GM12878 (cell line): ENCODE data around the gene TRAT1. TPM values are rescaled to one million over a fixed set of nuclear protein-coding genes. Genes with fewer than 3 reads are reported as not detected.
"Not testable (repeated sequence)": the region's sequence is repeated elsewhere in the genome, so short reads cannot be mapped to it uniquely, and the experiment has no call there.

Experiments
- ATAC-seq: fragments of 200-7000 bp; cut with Tn5 transposase; 3 replicates; pipeline ENCODE4 v1.9.1; 2020; ENCODE audit warnings: mild to moderate bottlenecking, moderate library complexity
- BruUV-seq: library from RNA; stranded (reverse); fragments of 400-500 nt; replicated peaks from 2 replicates; lab custom pipeline; 2021; lab: Mats Ljungman, UMichigan
- CTCF ChIA-PET: fragments of 300-600 bp; sonication (Branson Sonifier 250); formaldehyde crosslinking; extraction: SDS; loops from one replicate; lab custom pipeline; 2021; ENCODE audit warnings: inconsistent platforms; lab: Yijun Ruan, JAX
- POLR2A ChIA-PET: fragments of 350-600 bp; formaldehyde crosslinking; extraction: SDS; loops from one replicate; lab custom pipeline; 2021; ENCODE audit warnings: inconsistent platforms; lab: Charles Lee
- RAD21 ChIA-PET: fragments of 300-600 bp; sonication (Branson Sonifier 250); formaldehyde crosslinking; loops from one replicate; lab custom pipeline; 2023; ENCODE audit warnings: antibody characterized with exemption; ENCODE audit not compliant: unreplicated experiment; lab: Charles Lee
- SMC1A ChIA-PET: fragments of 300-600 bp; sonication (Branson Sonifier 250); formaldehyde crosslinking; loops from one replicate; lab custom pipeline; 2023; ENCODE audit not compliant: unreplicated experiment, uncharacterized antibody; lab: Charles Lee
- DNase-seq: peaks from one replicate; pipeline ENCODE4 v3.0.0-alpha.2; 2011; ENCODE audit warnings: low read depth, low spot score
- FAIRE-seq: peaks from 3 replicates; lab custom pipeline; 2011; peaks lifted over from hg19 to GRCh38; lab: Jason Lieb, UNC
- H2AFZ ChIP-seq: 2 replicates; pipeline ENCODE4 v1.6.0; 2011; ENCODE audit warnings: low read depth, low read length, control low read depth; ENCODE audit not compliant: control insufficient read depth
- H3K27ac ChIP-seq: 2 replicates; pipeline ENCODE4 v1.5.1; 2011; ENCODE audit warnings: control low read depth; ENCODE audit not compliant: control insufficient read depth, insufficient read depth
- H3K27me3 ChIP-seq, 2 experiments: replicated peaks in 1 of 2; 2 replicates each; pipeline versions ENCODE4 v1.6.0 to v1.6.1; 2011; ENCODE audit warnings: low read length in 1 of 2; ENCODE audit not compliant: control insufficient read depth in 2 of 2, insufficient read depth in 2 of 2
- H3K36me3 ChIP-seq, 2 experiments: 2 replicates each; pipeline ENCODE4 v1.5.1; 2011; ENCODE audit warnings: low read length in 1 of 2; ENCODE audit not compliant: control insufficient read depth in 2 of 2, insufficient read depth in 2 of 2
- H3K4me1 ChIP-seq: 2 replicates; pipeline ENCODE4 v1.6.1; 2011; ENCODE audit warnings: mild to moderate bottlenecking, low read length, moderate library complexity, mixed read lengths; ENCODE audit not compliant: control insufficient read depth, insufficient read depth
- H3K4me2 ChIP-seq: 2 replicates; pipeline ENCODE4 v1.6.0; 2011; ENCODE audit warnings: control low read depth; ENCODE audit not compliant: control insufficient read depth, insufficient read depth
- H3K4me3 ChIP-seq: fragments of 200-600 bp; sonication (generic); 2 replicates; pipeline ENCODE4 v1.5.1; 2016
- H3K79me2 ChIP-seq: 2 replicates; pipeline ENCODE4 v1.6.0; 2011; ENCODE audit warnings: low read length; ENCODE audit not compliant: control insufficient read depth, insufficient read depth
- H3K9ac ChIP-seq: 2 replicates; pipeline ENCODE4 v1.8.0; 2011; ENCODE audit warnings: low read length, control low read depth, mixed read lengths; ENCODE audit not compliant: control insufficient read depth, insufficient read depth
- H3K9me3 ChIP-seq: replicated peaks from 3 replicates; pipeline ENCODE4 v1.5.1; 2011; ENCODE audit warnings: mild to moderate bottlenecking, low read length; ENCODE audit not compliant: control insufficient read depth, insufficient read depth
- H4K20me1 ChIP-seq: 2 replicates; pipeline ENCODE4 v1.6.0; 2011; ENCODE audit not compliant: control insufficient read depth, insufficient read depth
- MYC ChIP-seq: IDR thresholded peaks from 2 replicates; pipeline ENCODE4 v1.6.1; 2011; ENCODE audit warnings: mild to moderate bottlenecking, low read length, moderate library complexity, inconsistent platforms; ENCODE audit not compliant: insufficient read depth, insufficient replicate concordance, insufficient read length, severe bottlenecking
- RAD51 ChIP-seq: fragments of 450-650 bp; IDR thresholded peaks from 2 replicates; pipeline ENCODE4 v1.6.1; 2016; ENCODE audit warnings: moderate library complexity, mild to moderate bottlenecking, inconsistent platforms
- RELA ChIP-seq: fragments of 450-650 bp; IDR thresholded peaks from 2 replicates; pipeline ENCODE4 v1.8.0; 2014; ENCODE audit warnings: borderline replicate concordance; ENCODE audit not compliant: partially characterized antibody
- SP1 ChIP-seq: IDR thresholded peaks from one replicate; pipeline ENCODE4 v1.6.1; 2011; ENCODE audit warnings: low read depth, low read length
- ZBTB11 ChIP-seq: fragments of 450-650 bp; formaldehyde crosslinking; IDR thresholded peaks from 2 replicates; pipeline ENCODE4 v1.5.0; 2022; ENCODE audit warnings: mild to moderate bottlenecking, missing genetic modification characterization
- WGBS: methylation state at CpG from one replicate; pipeline ENCODE4 v1.1.6; 2016; ENCODE audit warnings: low lambda C conversion rate; ENCODE audit not compliant: insufficient replicate concordance, insufficient coverage; ENCODE audit errors: missing lambda C conversion rate; 5-methylcytosine and 5-hydroxymethylcytosine counted together
- in situ Hi-C: fragments of 300-500 bp; cut with MboI; formaldehyde crosslinking; loops from 9 replicates; pipeline ENCODE4 v1.14.3; 2018; ENCODE audit warnings: mixed read lengths
- intact Hi-C: fragments of 100-400 bp; cut with micrococcal nuclease; formaldehyde crosslinking; loops from one replicate; pipeline ENCODE4 v1.14.2; 2022; ENCODE audit not compliant: unreplicated experiment
- polyA plus RNA-seq, 11 experiments: library from polyadenylated mRNA; depleted of rRNA in 4 of 11; unstranded in 6 of 11; stranded (reverse) in 5 of 11; fragments of >200 nt; fragmentation: Nextera tagmentation in 4 of 11; fragmentation: Illumina TruSeq in 1 of 11; extraction: Ambion mirVana in 4 of 11; extraction: Trizol in 1 of 11; gene quantifications; 1 replicate in 1 of 11; 2 replicates in 10 of 11; pipeline versions ENCODE4 v1.2.1 to v1.2.3, GENCODE V29; 2011 to 2016; ENCODE audit warnings: inconsistent platforms in 2 of 11, missing spikeins in 2 of 11, low read depth in 1 of 11
- total RNA-seq, 4 experiments: library from RNA; depleted of rRNA in 3 of 4; stranded (reverse); fragments of >200 nt in 3 of 4; fragmentation: Illumina TruSeq in 1 of 4; extraction: Trizol in 1 of 4; gene quantifications; 2 replicates each; pipeline versions ENCODE4 v1.2.1 to v1.2.3, GENCODE V29; 2013 to 2021
- TF ChIP-seq, protein P1 (sequence below): IDR thresholded peaks from 2 replicates; pipeline ENCODE4 v1.6.1; 2012; ENCODE audit warnings: low read length, inconsistent platforms

The TRAT1 gene
- total and polyA plus RNA-seq, 10 of the 15 experiments (the other 5 are each of a cell fraction or from before 2014, with no cell fraction given) = 0.11 to 1.5 (median 0.18) TPM; not detected in 2

GRCh38 chr3:108823227-108823626, 641 bp downstream of the TRAT1 start (continued):
- TF ChIP-seq SP1 = no peak
- TF ChIP-seq RAD51 = no peak

DNA sequence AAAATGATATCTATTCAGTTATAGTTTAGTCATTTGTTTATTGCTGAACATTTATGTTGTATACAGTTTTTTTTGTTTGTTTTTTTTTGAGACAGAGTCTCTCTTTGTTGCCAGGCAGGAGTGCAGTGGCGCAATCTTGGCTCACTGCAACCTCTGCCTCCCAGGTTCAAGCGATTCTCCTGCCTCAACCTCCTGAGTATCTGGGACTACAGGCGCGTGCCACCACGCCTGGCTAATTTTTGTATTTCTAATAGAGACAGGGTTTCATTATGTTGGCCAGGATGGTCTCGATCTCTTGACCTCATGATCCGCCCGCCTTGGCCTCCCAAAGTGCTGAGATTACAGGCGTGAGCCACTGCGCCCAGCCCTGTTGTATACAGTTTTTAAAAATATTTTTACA, 1.2 kb downstream of the TRAT1 start:
- H3K4me1 ChIP-seq, ATAC-seq: not testable (repeated sequence)

DNA sequence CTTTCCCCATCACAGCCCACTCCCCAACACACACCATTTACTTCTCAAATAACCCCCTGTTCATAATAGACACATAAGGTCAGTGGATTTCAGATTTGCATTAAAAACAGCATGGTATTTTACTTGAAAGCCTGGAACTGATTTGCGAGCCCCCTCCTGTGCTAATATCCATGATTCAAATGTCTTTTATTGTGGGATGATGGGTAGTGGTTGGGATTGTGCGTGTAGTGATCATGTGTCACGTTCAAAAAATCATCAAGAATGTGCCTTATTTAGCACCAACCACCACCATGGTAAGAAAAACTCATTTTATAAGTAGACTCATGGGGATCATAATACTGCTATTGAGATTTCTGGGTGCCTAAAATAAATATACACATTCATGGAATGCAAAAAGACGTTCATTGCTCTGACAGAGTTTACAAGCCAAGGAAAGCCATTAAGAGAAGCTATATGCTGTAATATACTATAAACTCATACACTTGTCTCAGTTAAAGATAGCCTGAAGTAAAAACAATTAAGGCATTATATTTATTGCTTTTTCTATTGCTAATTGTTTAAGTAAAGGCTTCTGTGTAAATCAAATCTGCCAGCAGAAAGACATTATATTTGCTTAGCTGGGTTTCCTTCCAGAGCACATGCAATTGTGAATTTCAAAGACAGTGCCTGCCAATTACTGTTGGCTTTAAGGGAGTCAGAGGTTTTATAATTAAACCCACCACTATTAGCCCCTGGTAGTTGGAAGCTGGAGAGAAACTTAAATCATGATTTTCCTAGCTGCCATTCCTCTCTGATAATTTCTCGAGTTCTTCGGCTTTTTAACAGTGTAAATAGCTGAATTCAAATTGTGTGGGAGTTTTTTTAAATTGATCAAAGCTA, 4.0 kb downstream of the TRAT1 start:
- POLR2A ChIA-PET = no interaction called here
- H3K4me3 ChIP-seq = no peak overlapping the region
- no peaks in the 10 kb centered on the region for H4K20me1 ChIP-seq
- no peaks in the 10 kb centered on the region for H3K9me3 ChIP-seq
- no peak overlapping the region; the same call in 1 of the 2 replicates for H2AFZ ChIP-seq
- in situ Hi-C loops (no loop called here), intact Hi-C loops (no loop called here)
- no peaks in the 10 kb centered on the region for H3K27me3 ChIP-seq
- H3K79me2 ChIP-seq = no peaks in the 10 kb centered on the region
- RAD21 ChIA-PET = no interaction called here
- no peak for ATAC-seq
- no TSS peak for BruUV-seq
- no peak overlapping the region for H3K9ac ChIP-seq
- no peaks in the 10 kb centered on the region for H3K4me1 ChIP-seq
- H3K27ac ChIP-seq = no peak overlapping the region
- SMC1A ChIA-PET = no interaction called here
- FAIRE-seq = no peak
- WGBS = 5% methylated on average over 6 of the region's 6 CpGs
- CTCF ChIA-PET = no interaction called here
- no peak overlapping the region for H3K4me2 ChIP-seq
- no peaks in the 10 kb centered on the region for H3K36me3 ChIP-seq
- DNase-seq = no peak
- no peak for TF ChIP-seq RELA
- TF ChIP-seq, protein P1, sequence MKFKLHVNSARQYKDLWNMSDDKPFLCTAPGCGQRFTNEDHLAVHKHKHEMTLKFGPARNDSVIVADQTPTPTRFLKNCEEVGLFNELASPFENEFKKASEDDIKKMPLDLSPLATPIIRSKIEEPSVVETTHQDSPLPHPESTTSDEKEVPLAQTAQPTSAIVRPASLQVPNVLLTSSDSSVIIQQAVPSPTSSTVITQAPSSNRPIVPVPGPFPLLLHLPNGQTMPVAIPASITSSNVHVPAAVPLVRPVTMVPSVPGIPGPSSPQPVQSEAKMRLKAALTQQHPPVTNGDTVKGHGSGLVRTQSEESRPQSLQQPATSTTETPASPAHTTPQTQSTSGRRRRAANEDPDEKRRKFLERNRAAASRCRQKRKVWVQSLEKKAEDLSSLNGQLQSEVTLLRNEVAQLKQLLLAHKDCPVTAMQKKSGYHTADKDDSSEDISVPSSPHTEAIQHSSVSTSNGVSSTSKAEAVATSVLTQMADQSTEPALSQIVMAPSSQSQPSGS = no peak
- no peak for TF ChIP-seq MYC
- no peak for TF ChIP-seq ZBTB11 (CRISPR knock-in tag)

More for the DNA sequence above, 1.2 kb downstream of the TRAT1 start:
- intact Hi-C loops, H4K20me1 ChIP-seq, H3K27me3 ChIP-seq, POLR2A ChIA-PET, H3K9ac ChIP-seq, FAIRE-seq, RAD21 ChIA-PET, H2AFZ ChIP-seq, H3K36me3 ChIP-seq, H3K27ac ChIP-seq, SMC1A ChIA-PET, in situ Hi-C loops, DNase-seq, BruUV-seq, H3K79me2 ChIP-seq, H3K4me3 ChIP-seq, H3K9me3 ChIP-seq, H3K4me2 ChIP-seq: not testable (repeated sequence)
- CTCF ChIA-PET = interaction anchor here (1.5 kb wide), 1 partner anchor 200 kb away, joined by 3 read pairs; no protein-coding TSS in a partner anchor
- WGBS = 62% methylated on average over 10 of the region's 10 CpGs
